Airway epithelial cell (primary cell): ENCODE measurements around the gene BHMT. TPM values are rescaled to one million over a fixed set of nuclear protein-coding genes. Genes with fewer than 3 reads are reported as not detected.

Experiments
- total RNA-seq: library from RNA; depleted of rRNA; stranded (reverse); fragments of >200 nt; gene quantifications from 2 replicates; pipeline ENCODE4 v1.2.3, GENCODE V29; 2015

Gene BHMT
- not detected in 2 replicates for total RNA-seq

DNA sequence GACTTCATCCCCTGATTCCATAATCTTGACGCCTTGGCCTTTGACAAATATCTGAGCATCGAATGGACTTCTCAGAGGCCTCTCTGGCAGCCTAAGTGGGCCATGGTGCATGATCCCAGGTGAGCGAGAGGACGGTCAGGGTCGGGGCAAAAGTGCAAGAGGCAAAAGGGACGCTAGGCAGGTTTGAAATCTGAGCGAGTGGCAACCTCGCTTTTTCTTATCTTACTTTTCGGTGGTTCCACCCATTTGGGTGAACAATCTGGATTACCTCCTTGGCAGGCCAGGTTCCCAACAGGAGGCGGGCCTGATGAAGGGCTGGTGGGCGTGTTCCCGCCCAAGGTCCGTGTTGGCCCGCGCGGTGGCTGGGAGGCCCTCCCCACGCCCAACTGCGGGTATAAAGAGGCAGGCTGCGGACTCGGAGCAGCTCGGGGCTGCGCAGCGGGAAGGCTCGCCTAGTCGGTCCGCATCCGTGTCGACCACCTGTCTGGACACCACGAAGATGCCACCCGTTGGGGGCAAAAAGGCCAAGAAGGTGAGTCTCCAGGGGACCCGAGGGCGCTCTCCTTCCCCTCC lies at the start of gene BHMT:
BHMT (plus strand) TSS at position 423 of the 573 bp plus-strand sequence; CDS start at position 500, 77 bp downstream.

DNA sequence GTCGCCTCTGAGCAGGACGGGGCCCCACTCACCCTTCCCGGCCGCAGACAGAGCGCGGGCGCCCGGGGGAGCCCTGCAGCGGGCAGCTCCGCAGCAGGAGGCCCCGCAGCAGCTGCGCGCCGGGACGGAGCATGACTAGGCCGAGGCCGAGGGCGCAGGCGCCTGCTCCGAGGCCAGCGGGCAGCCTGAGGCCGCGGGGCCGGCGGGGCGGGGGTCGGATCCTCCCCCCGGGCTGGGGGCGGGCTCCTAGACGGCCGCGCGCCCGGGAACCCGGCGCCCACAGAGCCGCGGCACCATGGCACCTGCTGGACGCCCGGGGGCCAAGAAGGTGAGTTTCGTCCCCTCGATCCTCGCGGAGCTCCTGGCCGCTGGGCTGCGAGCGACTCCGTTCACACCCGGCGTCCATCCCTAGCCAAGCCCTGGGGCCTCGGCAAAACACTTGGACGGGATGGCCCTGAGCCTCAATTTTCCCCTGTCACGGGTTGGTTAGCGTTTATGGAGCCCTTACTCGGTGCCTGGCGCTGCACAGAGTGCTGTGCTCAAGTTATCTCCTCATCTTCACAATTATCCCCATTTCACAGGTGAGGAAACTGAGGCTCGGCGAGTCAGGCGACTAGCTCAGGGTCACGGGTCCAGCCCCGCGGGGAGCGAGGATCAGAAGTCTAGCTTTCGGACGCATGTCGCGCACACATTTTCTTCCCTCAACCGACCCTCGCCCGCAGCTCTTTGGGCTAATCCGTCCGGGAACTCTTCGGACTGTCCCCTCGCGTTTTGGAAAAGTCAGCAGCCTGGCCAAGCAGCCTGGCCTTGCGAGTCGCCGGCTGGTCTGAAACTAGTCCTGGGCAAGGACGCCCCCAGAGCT lies 41.9 kb upstream of the BHMT start, which contains the start of the genes BHMT2 and DMGDH:
BHMT2 (plus strand) TSS at position 280 of the 862 bp plus-strand sequence; CDS start at position 296, 16 bp downstream.
DMGDH (minus strand) TSS at position 187 of the 862 bp plus-strand sequence; CDS start at position 133, 54 bp downstream.

Other genes starting within 250 kb of the BHMT start
- 5.5 and 6.6 TPM in 2 replicates for gene ARSB, start 126.5 kb upstream of the BHMT start, total RNA-seq
- gene DMGDH, start 42.1 kb upstream of the BHMT start, total RNA-seq = not detected in 2 replicates
- gene BHMT2, start 42.0 kb upstream of the BHMT start, total RNA-seq = not detected in 2 replicates
- gene JMY, start 124.3 kb downstream of the BHMT start, total RNA-seq = 4.2 TPM in 2 replicates